Liver (tissue), 3 donors: ENCODE measurements around the gene CPSF6.
A peak's percentile ranks its signal among the peaks of the same experiment; 100 is the strongest.
"Not testable (repeated sequence)": the region's sequence is repeated elsewhere in the genome, so short reads cannot be mapped to it uniquely, and the experiment has no call there.

ENCODE experiments used
- CTCF ChIP-seq: fragments of 150-350 bp; IDR thresholded peaks from 2 replicates; pipeline ENCODE4 v1.5.1; 2017; ENCODE audit warnings: improper control_type of control experiment, low read depth, low read length; ENCODE audit not compliant: missing input control
- JUND ChIP-seq, 2 donors: IDR thresholded peaks; 2 replicates each; pipeline ENCODE4 v1.6.1; 2016; ENCODE audit warnings: antibody characterized with exemption in 2 of 2
- MAX ChIP-seq: IDR thresholded peaks from 2 replicates; pipeline ENCODE4 v1.6.1; 2016; ENCODE audit warnings: antibody characterized with exemption
- RAD21 ChIP-seq, 2 donors: IDR thresholded peaks; 2 replicates each; pipeline ENCODE4 v1.6.1; 2016; ENCODE audit warnings: antibody characterized with exemption in 2 of 2, mild to moderate bottlenecking in 2 of 2
- REST ChIP-seq: IDR thresholded peaks from 2 replicates; pipeline ENCODE4 v1.6.1; 2016; ENCODE audit warnings: antibody characterized with exemption, mild to moderate bottlenecking
- RXRA ChIP-seq, 2 donors: IDR thresholded peaks; 2 replicates each; pipeline ENCODE4 v1.6.1; 2017 to 2018; ENCODE audit warnings: antibody characterized with exemption in 2 of 2, mild to moderate bottlenecking in 1 of 2
- TAF1 ChIP-seq: conservative IDR thresholded peaks from 2 replicates; pipeline ENCODE4 v1.6.1; 2016; ENCODE audit warnings: antibody characterized with exemption, mild to moderate bottlenecking
- YY1 ChIP-seq: IDR thresholded peaks from 2 replicates; pipeline ENCODE4 v1.6.1; 2016; ENCODE audit warnings: antibody characterized with exemption, mild to moderate bottlenecking
- donor health status: healthy.
- donor health status: healthy.

GRCh38 chr12:69316784-69317183, 77.4 kb downstream of the CPSF6 start:
- TF ChIP-seq CTCF; YY1; TAF1; MAX; RAD21 (IDR thresholded peaks at IDR 0.05); JUND (IDR thresholded peaks at IDR 0.05); REST: not testable (repeated sequence)
- peak in 1 of 2 donors; percentile 29 for TF ChIP-seq RXRA (IDR thresholded peaks at IDR 0.05)
